IMR-90 (cell line): ENCODE data around the gene PMS2. TPM values are rescaled to one million over a fixed set of nuclear protein-coding genes. Genes with fewer than 3 reads are reported as not detected.

Source experiments
- ATAC-seq: fragments of 200-7000 bp; cut with Tn5 transposase; 2 replicates; pipeline ENCODE4 v1.9.1; 2020; ENCODE audit warnings: low read depth, mild to moderate bottlenecking, moderate library complexity
- BruUV-seq: library from RNA; stranded (reverse); fragments of 400-500 nt; replicated peaks from 2 replicates; lab custom pipeline; 2021; lab: Mats Ljungman, UMichigan
- CTCF ChIA-PET: fragments of 300-600 bp; formaldehyde crosslinking; extraction: SDS; loops from one replicate; lab custom pipeline; 2021; ENCODE audit warnings: antibody characterized with exemption; lab: Yijun Ruan, JAX
- POLR2A ChIA-PET: fragments of 300-600 bp; sonication (Branson Sonifier 250); formaldehyde crosslinking; loops from one replicate; lab custom pipeline; 2022; ENCODE audit warnings: antibody characterized with exemption; ENCODE audit not compliant: unreplicated experiment; lab: Charles Lee
- DNase-seq: peaks from one replicate; pipeline ENCODE4 v3.0.0; 2013
- H2AFZ ChIP-seq: replicated peaks from 2 replicates; pipeline ENCODE3; 2013; ENCODE audit warnings: low read length, mild to moderate bottlenecking; ENCODE audit not compliant: poor library complexity
- H2AK5ac ChIP-seq: 2 replicates; pipeline ENCODE4 v1.6.1; 2013; ENCODE audit warnings: low read depth, low read length, inconsistent platforms
- H2AK9ac ChIP-seq: replicated peaks from 2 replicates; pipeline ENCODE3; 2013; ENCODE audit warnings: mild to moderate bottlenecking, low read depth, low read length, moderate library complexity; ENCODE audit not compliant: poor library complexity
- H2BK120ac ChIP-seq: 2 replicates; pipeline ENCODE4 v1.6.1; 2013; ENCODE audit warnings: low read depth, low read length, inconsistent platforms
- H2BK15ac ChIP-seq: 3 replicates; pipeline ENCODE4 v1.6.1; 2013; ENCODE audit warnings: low read depth, low read length, inconsistent platforms
- H2BK20ac ChIP-seq: 2 replicates; pipeline ENCODE4 v1.6.1; 2013; ENCODE audit warnings: low read depth, mild to moderate bottlenecking, inconsistent platforms, low read length, moderate library complexity
- H2BK5ac ChIP-seq: 2 replicates; pipeline ENCODE4 v1.6.1; 2013; ENCODE audit warnings: mild to moderate bottlenecking, low read depth, low read length, inconsistent platforms; ENCODE audit not compliant: poor library complexity, severe bottlenecking
- H3K14ac ChIP-seq: replicated peaks from 2 replicates; pipeline ENCODE4 v1.6.1; 2013; ENCODE audit warnings: low read depth, low read length, inconsistent platforms
- H3K18ac ChIP-seq: 2 replicates; pipeline ENCODE4 v1.6.1; 2013; ENCODE audit warnings: low read depth, low read length, control low read depth
- H3K23ac ChIP-seq: 2 replicates; pipeline ENCODE4 v1.6.1; 2013; ENCODE audit warnings: low read depth, low read length, inconsistent platforms
- H3K27ac ChIP-seq: 2 replicates; pipeline ENCODE4 v1.5.1; 2013; ENCODE audit warnings: mild to moderate bottlenecking, control low read depth, low read length; ENCODE audit not compliant: insufficient read depth
- H3K27me3 ChIP-seq: 2 replicates; pipeline ENCODE4 v1.6.1; 2013; ENCODE audit warnings: low read length; ENCODE audit not compliant: control insufficient read depth, insufficient read depth
- H3K36me3 ChIP-seq: 2 replicates; pipeline ENCODE4 v1.6.1; 2013; ENCODE audit warnings: low read length, mixed read lengths; ENCODE audit not compliant: control insufficient read depth, insufficient read depth
- H3K4ac ChIP-seq: 2 replicates; pipeline ENCODE4 v1.6.1; 2013; ENCODE audit warnings: low read depth, low read length, inconsistent platforms
- H3K4me1 ChIP-seq: 2 replicates; pipeline ENCODE4 v1.6.1; 2013; ENCODE audit warnings: low read length, mixed read lengths; ENCODE audit not compliant: control insufficient read depth, insufficient read depth
- H3K4me2 ChIP-seq: 2 replicates; pipeline ENCODE4 v1.6.1; 2013; ENCODE audit warnings: low read depth, mild to moderate bottlenecking, control low read depth, low read length, moderate library complexity
- H3K4me3 ChIP-seq: 2 replicates; pipeline ENCODE4 v1.5.1; 2013; ENCODE audit warnings: low read depth, mild to moderate bottlenecking, control low read depth, low read length, moderate library complexity; ENCODE audit not compliant: insufficient read depth
- H3K56ac ChIP-seq: 2 replicates; pipeline ENCODE4 v1.6.1; 2013; ENCODE audit warnings: low read length, inconsistent platforms; ENCODE audit not compliant: insufficient read depth; ENCODE audit errors: extremely low read depth
- H3K79me1 ChIP-seq, 2 experiments: 2 replicates each; pipeline ENCODE4 v1.6.1; 2013; ENCODE audit warnings: low read length in 2 of 2, inconsistent platforms in 1 of 2, low read depth in 1 of 2
- H3K9ac ChIP-seq: 2 replicates; pipeline ENCODE4 v1.6.1; 2013; ENCODE audit warnings: low read depth, low read length, control low read depth
- H3K9me1 ChIP-seq: 2 replicates; pipeline ENCODE4 v1.6.1; 2013; ENCODE audit warnings: low read length, inconsistent platforms; ENCODE audit not compliant: insufficient read depth
- H3K9me3 ChIP-seq: 2 replicates; pipeline ENCODE4 v1.6.1; 2013; ENCODE audit warnings: low read length; ENCODE audit not compliant: control insufficient read depth, insufficient read depth
- H4K20me1 ChIP-seq: 2 replicates; pipeline ENCODE4 v1.6.1; 2013; ENCODE audit warnings: low read length, inconsistent platforms; ENCODE audit not compliant: insufficient read depth
- H4K5ac ChIP-seq: 2 replicates; pipeline ENCODE4 v1.6.1; 2013; ENCODE audit warnings: mild to moderate bottlenecking, low read depth, low read length, control low read depth
- H4K8ac ChIP-seq, 2 experiments: 2 replicates each; pipeline ENCODE4 v1.6.1; 2013; ENCODE audit warnings: low read depth in 2 of 2, low read length in 2 of 2, control low read depth in 1 of 2, inconsistent platforms in 1 of 2
- H4K91ac ChIP-seq: 2 replicates; pipeline ENCODE4 v1.6.1; 2013; ENCODE audit warnings: low read depth, low read length, inconsistent platforms; ENCODE audit not compliant: insufficient read depth
- CTCF ChIP-seq: conservative IDR thresholded peaks from 2 replicates; pipeline ENCODE4 v1.5.1; 2012; ENCODE audit warnings: mild to moderate bottlenecking, low read depth, low read length, improper control_type of control experiment
- FOS ChIP-seq: fragments of 150-350 bp; IDR thresholded peaks from 2 replicates; pipeline ENCODE4 v1.6.1; 2016; ENCODE audit warnings: low read depth, low read length
- MXI1 ChIP-seq: IDR thresholded peaks from 2 replicates; pipeline ENCODE4 v1.6.1; 2012; ENCODE audit warnings: low read depth, mild to moderate bottlenecking, low read length, moderate library complexity, borderline replicate concordance
- NFE2L2 ChIP-seq: fragments of 150-350 bp; IDR thresholded peaks from 2 replicates; pipeline ENCODE4 v1.6.1; 2016; ENCODE audit warnings: low read depth, mild to moderate bottlenecking, low read length
- RAD21 ChIP-seq: IDR thresholded peaks from 2 replicates; pipeline ENCODE4 v1.6.1; 2012; ENCODE audit warnings: low read length, improper control_type of control experiment
- SMC3 ChIP-seq: fragments of 150-350 bp; IDR thresholded peaks from 2 replicates; pipeline ENCODE4 v1.6.1; 2016; ENCODE audit warnings: low read depth, mild to moderate bottlenecking, antibody characterized with exemption, low read length, moderate library complexity
- USF2 ChIP-seq: fragments of 150-350 bp; IDR thresholded peaks from 2 replicates; pipeline ENCODE4 v1.6.1; 2017; ENCODE audit warnings: mild to moderate bottlenecking, antibody characterized with exemption, low read length, low read depth
- WGBS, 2 experiments: methylation state at CpG; one replicate each; pipeline versions ENCODE4 v1.1.5 to v1.1.7; 2013; ENCODE audit warnings: missing lambda C conversion rate in 2 of 2; ENCODE audit not compliant: insufficient read length in 1 of 2; ENCODE audit errors: extremely low coverage in 2 of 2; 5-methylcytosine and 5-hydroxymethylcytosine counted together
- dilution Hi-C: fragments of 300-500 bp; cut with HindIII; formaldehyde crosslinking; loops from one replicate; pipeline ENCODE4 v1.14.3; 2018; ENCODE audit warnings: low sequenced_read_pairs; ENCODE audit not compliant: unreplicated experiment
- in situ Hi-C: fragments of 300-500 bp; cut with MboI; formaldehyde crosslinking; loops from 3 replicates; pipeline ENCODE4 v1.14.3; 2019; ENCODE audit warnings: low sequenced_read_pairs, inconsistent platforms, mixed read lengths
- intact Hi-C: fragments of 100-400 bp; cut with micrococcal nuclease; formaldehyde crosslinking; loops from 2 replicates; pipeline ENCODE4 v1.10.0; 2022
- polyA plus RNA-seq, 3 experiments: library from polyadenylated mRNA; depleted of rRNA; stranded (reverse); fragments of >200 nt; gene quantifications; 2 replicates each; pipeline ENCODE4 v1.2.3, GENCODE V29; 2012; ENCODE audit warnings: low replicate concordance in 1 of 3
- total RNA-seq: library from RNA; depleted of rRNA; stranded (reverse); fragments of >200 nt; gene quantifications from 2 replicates; pipeline ENCODE4 v1.2.3, GENCODE V29; 2012

The PMS2 gene
- total and polyA plus RNA-seq, 2 of the 4 experiments (the other 2 are of a cell fraction) = 6.8 to 14.3 TPM

- H4K8ac ChIP-seq = no peak overlapping the region
- peaks cover 10 to 32% of the 10 kb centered on the region in 2 experiments; a peak in 3 of 4 replicates for H3K79me1 ChIP-seq
- H2BK5ac ChIP-seq = no peak overlapping the region
- no peak overlapping the region for H4K5ac ChIP-seq
- 94% methylated on average over 13 of the region's 22 CpGs; no CpG with 5 or more reads in 1 of the 2 experiments for WGBS, 2 experiments
- H2AFZ ChIP-seq = no peak overlapping the region
- TF ChIP-seq CTCF (peak; percentile 39), NFE2L2 (no peak), MXI1 (no peak), SMC3 (peak; percentile 20; the same call in 1 of the 2 replicates), USF2 (no peak), FOS (no peak), RAD21 (0 out of 2 replicates have a peak, but pooled peaks have one; percentile 16)
- H2BK120ac ChIP-seq = no peak overlapping the region
- no peaks in the 10 kb centered on the region for H3K27me3 ChIP-seq
- no peak overlapping the region for H3K27ac ChIP-seq
- intact Hi-C loops (no loop called here), dilution Hi-C loops (no loop called here), in situ Hi-C loops (no loop called here)
- H3K4ac ChIP-seq = no peak overlapping the region
- DNase-seq = peak; percentile 20
- H3K9me1 ChIP-seq = 0 out of 2 replicates have a peak, but pooled peaks cover 6% of the 10 kb centered on the region
- H3K4me1 ChIP-seq = no peaks in the 10 kb centered on the region
- H3K4me3 ChIP-seq = no peak overlapping the region
- no peak overlapping the region for H3K14ac ChIP-seq
- ChIA-PET CTCF (interaction anchor here (1.1 kb wide), 1 partner anchor 13 kb away, joined by 3 read pairs; no protein-coding TSS in a partner anchor), POLR2A (no interaction called here)
- no TSS peak for BruUV-seq
- H3K23ac ChIP-seq = no peak overlapping the region
- H3K9me3 ChIP-seq = no peaks in the 10 kb centered on the region
- H3K18ac ChIP-seq = no peak overlapping the region
- no peak overlapping the region for H2AK9ac ChIP-seq
- no peak overlapping the region for H2BK20ac ChIP-seq
- H3K4me2 ChIP-seq = no peak overlapping the region
- H3K56ac ChIP-seq = no peak overlapping the region
- no peak overlapping the region for H2BK15ac ChIP-seq
- no peak overlapping the region for H3K9ac ChIP-seq
- ATAC-seq = peak; percentile 85
- no peak overlapping the region for H4K91ac ChIP-seq
- H2AK5ac ChIP-seq = no peak overlapping the region
- H4K20me1 ChIP-seq = no peaks in the 10 kb centered on the region; the same call in 1 of the 2 replicates
- H3K36me3 ChIP-seq = peaks cover 70% of the 10 kb centered on the region
Measured at GRCh38 chr7:6026011-6026819, 17.4 kb upstream of the PMS2 start.
